Endothelial cell of umbilical vein (primary cell): ENCODE measurements around the gene FTSJ1. TPM values are rescaled to one million over a fixed set of nuclear protein-coding genes. Genes with fewer than 3 reads are reported as not detected.

ENCODE experiments used
- BruUV-seq: library from RNA; stranded (reverse); fragments of 400-500 nt; replicated peaks from 2 replicates; lab custom pipeline; 2021; lab: Mats Ljungman, UMichigan
- CTCF ChIA-PET: fragments of 300-600, 350-600 bp; sonication (Branson Sonifier 250); formaldehyde crosslinking; loops from one replicate; lab custom pipeline; 2021; ENCODE audit warnings: antibody characterized with exemption, inconsistent platforms; lab: Charles Lee
- POLR2A ChIA-PET: fragments of 300-600, 350-600 bp; sonication (Branson Sonifier 250); formaldehyde crosslinking; loops from one replicate; lab custom pipeline; 2021; ENCODE audit warnings: antibody characterized with exemption, inconsistent platforms; lab: Charles Lee
- DNase-seq: peaks from one replicate; pipeline ENCODE4 v3.0.0-alpha.2; 2011; ENCODE audit warnings: low read depth, low spot score
- FAIRE-seq: peaks from 2 replicates; lab custom pipeline; 2011; peaks lifted over from hg19 to GRCh38; lab: Jason Lieb, UNC
- H2AFZ ChIP-seq: 2 replicates; pipeline ENCODE4 v1.6.0; 2012; ENCODE audit warnings: low read depth, low read length, control low read depth, inconsistent platforms
- H3K27ac ChIP-seq: 2 replicates; pipeline ENCODE4 v1.5.1; 2011; ENCODE audit warnings: low read depth, mild to moderate bottlenecking, control low read depth, low read length, moderate library complexity; ENCODE audit not compliant: insufficient read depth
- H3K27me3 ChIP-seq, 2 experiments: 2 replicates each; pipeline versions ENCODE4 v1.6.0 to v1.6.1; 2011; ENCODE audit warnings: low read length in 2 of 2, mixed read lengths in 1 of 2; ENCODE audit not compliant: control insufficient read depth in 2 of 2, insufficient read depth in 2 of 2
- H3K36me3 ChIP-seq, 2 experiments: 2 replicates in 1 of 2; 3 replicates in 1 of 2; pipeline ENCODE4 v1.5.1; 2011; ENCODE audit warnings: low read length in 2 of 2, mild to moderate bottlenecking in 1 of 2, moderate library complexity in 1 of 2; ENCODE audit not compliant: control insufficient read depth in 2 of 2, insufficient read depth in 2 of 2; ENCODE audit errors: extremely low read depth in 1 of 2
- H3K4me1 ChIP-seq: 3 replicates; pipeline ENCODE4 v1.5.1; 2011; ENCODE audit warnings: mild to moderate bottlenecking, low read length; ENCODE audit not compliant: control insufficient read depth, insufficient read depth; ENCODE audit errors: extremely low read depth
- H3K4me2 ChIP-seq: 2 replicates; pipeline ENCODE4 v1.6.1; 2011; ENCODE audit warnings: low read length, control low read depth, mixed read lengths; ENCODE audit not compliant: insufficient read depth
- H3K4me3 ChIP-seq, 3 experiments: fragments of 200-600 bp in 1 of 3; sonication (generic), shearing (Covaris generic) in 1 of 3; replicated peaks in 1 of 3; 2 replicates each; pipeline ENCODE4 v1.5.1; 2011 to 2016; ENCODE audit warnings: control low read depth in 3 of 3, low read length in 3 of 3, mild to moderate bottlenecking in 2 of 3, inconsistent platforms in 1 of 3, low read depth in 1 of 3, moderate library complexity in 1 of 3; ENCODE audit not compliant: insufficient read depth in 1 of 3
- H3K79me2 ChIP-seq: 2 replicates; pipeline ENCODE4 v1.6.0; 2012; ENCODE audit warnings: low read length, inconsistent platforms; ENCODE audit not compliant: control insufficient read depth, insufficient read depth
- H3K9ac ChIP-seq: replicated peaks from 2 replicates; pipeline ENCODE3; 2011; ENCODE audit warnings: low read length, control low read depth; ENCODE audit not compliant: insufficient read depth; ENCODE audit errors: extremely low read depth
- H3K9me1 ChIP-seq: replicated peaks from 3 replicates; pipeline ENCODE4 v1.6.0; 2011; ENCODE audit warnings: mild to moderate bottlenecking, low read length; ENCODE audit not compliant: control insufficient read depth, insufficient read depth; ENCODE audit errors: extremely low read depth
- H3K9me3 ChIP-seq: replicated peaks from 2 replicates; pipeline ENCODE4 v1.5.1; 2012; ENCODE audit warnings: low read length, inconsistent platforms; ENCODE audit not compliant: control insufficient read depth, insufficient read depth
- H4K20me1 ChIP-seq: replicated peaks from 2 replicates; pipeline ENCODE3; 2011; ENCODE audit warnings: mild to moderate bottlenecking, low read length; ENCODE audit not compliant: control insufficient read depth, insufficient read depth; ENCODE audit errors: extremely low read depth
- CTCF ChIP-seq, 2 donors: IDR thresholded peaks; 1 replicate in 1 of 2; 2 replicates in 1 of 2; pipeline ENCODE4 v1.5.1; 2011; ENCODE audit warnings: low read length in 2 of 2, mild to moderate bottlenecking in 2 of 2, moderate library complexity in 2 of 2, control low read depth in 1 of 2, inconsistent platforms in 1 of 2, low read depth in 1 of 2; ENCODE audit not compliant: insufficient read depth in 1 of 2; ENCODE audit errors: extremely low read depth in 1 of 2
- EZH2 ChIP-seq: IDR thresholded peaks from 2 replicates; pipeline ENCODE4 v1.6.1; 2012; ENCODE audit warnings: borderline replicate concordance, low read depth, mild to moderate bottlenecking, moderate library complexity, low read length, inconsistent platforms; ENCODE audit not compliant: severe bottlenecking
- FOS ChIP-seq: IDR thresholded peaks from 2 replicates; pipeline ENCODE4 v1.6.1; 2011; ENCODE audit warnings: mild to moderate bottlenecking, low read length, moderate library complexity, borderline replicate concordance; ENCODE audit not compliant: insufficient read depth
- GATA2 ChIP-seq: IDR thresholded peaks from 2 replicates; pipeline ENCODE4 v1.7.0; 2011; ENCODE audit warnings: low read depth, mild to moderate bottlenecking, moderate library complexity, mixed read lengths, low read length; ENCODE audit not compliant: insufficient read length, insufficient read depth
- JUN ChIP-seq: IDR thresholded peaks from 2 replicates; pipeline ENCODE4 v1.6.1; 2011; ENCODE audit warnings: borderline replicate concordance, low read depth; ENCODE audit not compliant: insufficient read length, insufficient read depth
- MAX ChIP-seq: IDR thresholded peaks from 2 replicates; pipeline ENCODE4 v1.6.1; 2011; ENCODE audit not compliant: insufficient read depth, insufficient read length
- MYC ChIP-seq: IDR thresholded peaks from one replicate; pipeline ENCODE4 v1.6.1; 2011; ENCODE audit warnings: mild to moderate bottlenecking, low read depth, low read length
- POLR2A ChIP-seq: IDR thresholded peaks from 2 replicates; pipeline ENCODE4 v1.6.1; 2012; ENCODE audit warnings: low read depth, mild to moderate bottlenecking, control low read depth, low read length
- POLR2AphosphoS5 ChIP-seq: IDR thresholded peaks from 2 replicates; pipeline ENCODE4 v1.6.1; 2012; ENCODE audit warnings: low read depth, mild to moderate bottlenecking, control low read depth, low read length, moderate library complexity; ENCODE audit not compliant: insufficient read depth
- dilution Hi-C: fragments of 300-500 bp; cut with MboI; formaldehyde crosslinking; loops from one replicate; pipeline ENCODE4 v1.15.0; 2019; ENCODE audit warnings: low sequenced_read_pairs; ENCODE audit not compliant: extremely low pct_ligation_motif_present
- intact Hi-C: fragments of 100-400 bp; cut with micrococcal nuclease; formaldehyde crosslinking; loops from one replicate; pipeline ENCODE4 v1.10.0; 2022
- polyA plus RNA-seq, 4 experiments: library from polyadenylated mRNA; depleted of rRNA in 3 of 4; stranded (reverse) in 3 of 4; unstranded in 1 of 4; fragments of >200 nt; gene quantifications; 2 replicates each; pipeline versions ENCODE4 v1.2.1 to v1.2.3, GENCODE V29; 2011 to 2012; ENCODE audit warnings: missing spikeins in 1 of 4
- total RNA-seq: library from RNA; stranded (reverse); gene quantifications from 2 replicates; pipeline ENCODE4 v1.2.3, GENCODE V29; 2021

FTSJ1 gene
- total and polyA plus RNA-seq, 2 donors (not counting 3 experiments of a cell fraction or from before 2014, with no cell fraction given), result 59.9 to 63.9 TPM

GRCh38 chrX:48476919-48477318 lies 920 bp downstream of the FTSJ1 start:
- CTCF ChIA-PET, result no interaction called here
- Histone ChIP-seq H3K79me2 (peaks cover 34% of the 10 kb centered on the region), H3K9me3 (no peaks in the 10 kb centered on the region), H3K27me3 (no peaks in the 10 kb centered on the region), H3K9me1 (no peaks in the 10 kb centered on the region), H3K4me2 (peak overlapping the region; percentile 84), H4K20me1 (no peaks in the 10 kb centered on the region), H3K4me3 (peak overlapping the region; percentile 76 to 91 (median 88)), H3K27ac (peak overlapping the region; percentile 56), H3K36me3 (peaks cover 0 to 3% of the 10 kb centered on the region in 2 experiments), H3K4me1 (peaks cover 6% of the 10 kb centered on the region), H2AFZ (no peak overlapping the region), H3K9ac (peak overlapping the region; percentile 91)
- dilution Hi-C loops (no loop called here), intact Hi-C loops (loop anchor here (5.0 kb wide), 3 partner anchors 45 to 395 kb away; partner anchors contain the start of gene EBP)
- no TSS peak for BruUV-seq
- FAIRE-seq, result no peak
- POLR2A ChIA-PET, result no interaction called here
- no peak for DNase-seq
- TF ChIP-seq MYC (no peak), JUN (no peak)

GRCh38 chrX:48477960-48478755 lies 2.2 kb downstream of the FTSJ1 start:
- H3K9me1 ChIP-seq, result no peaks in the 10 kb centered on the region
- peaks cover 0 to 7% of the 10 kb centered on the region in 2 experiments for H3K36me3 ChIP-seq
- DNase-seq (no peak), FAIRE-seq (no peak)
- H3K4me2 ChIP-seq, result no peak overlapping the region
- H3K9ac ChIP-seq, result no peak overlapping the region
- TF ChIP-seq POLR2AphosphoS5 (no peak), MAX (no peak), EZH2 (no peak), CTCF (IDR thresholded peaks at IDR 0.05; ENCODE audit: extremely low read depth in 1 of 2, insufficient read depth in 1 of 2, low read depth in 1 of 2, low read length in 2 of 2) (no peak), FOS (no peak), JUN (no peak), GATA2 (no peak), POLR2A (no peak), MYC (no peak)
- peaks cover 6% of the 10 kb centered on the region for H3K4me1 ChIP-seq
- dilution Hi-C loops (no loop called here), intact Hi-C loops (loop anchor here (5.0 kb wide), 3 partner anchors 44 to 396 kb away; partner anchors contain the start of gene EBP)
- H3K4me3 ChIP-seq, result no peak overlapping the region
- H4K20me1 ChIP-seq, result no peaks in the 10 kb centered on the region
- POLR2A ChIA-PET, result no interaction called here
- H3K79me2 ChIP-seq, result peaks cover 34% of the 10 kb centered on the region
- no peak overlapping the region for H3K27ac ChIP-seq
- CTCF ChIA-PET, result no interaction called here
- H3K27me3 ChIP-seq, result no peaks in the 10 kb centered on the region
- H2AFZ ChIP-seq, result no peak overlapping the region
- no peaks in the 10 kb centered on the region for H3K9me3 ChIP-seq
- BruUV-seq, result no TSS peak
